ENCODE results near the gene MICU2.

MICU2 gene

GRCh38 chr13:21603531-21604448 lies at the start of gene MICU2:
Gene MICU2 (minus strand): TSS chr13:21604170. CDS start chr13:21604148, 22 bp downstream.
- peak; percentile 90 for DNase-seq

GRCh38 chr13:21641629-21642028 lies 37.7 kb upstream of the MICU2 start:
- DNase-seq = no peak

GRCh38 chr13:21639561-21639960 lies 35.6 kb upstream of the MICU2 start:
- peak; percentile 17 for DNase-seq

GRCh38 chr13:21638319-21639282 lies 34.6 kb upstream of the MICU2 start:
- no peak for DNase-seq

- peak; percentile 93 for DNase-seq
These were observed 33.3 kb upstream of the MICU2 start for GRCh38 chr13:21637296-21637695.

GRCh38 chr13:21636656-21637055 lies 32.7 kb upstream of the MICU2 start:
- no peak for DNase-seq

- DNase-seq = no peak
These were observed 28.2 kb upstream of the MICU2 start for GRCh38 chr13:21632196-21632595.

- no peak for DNase-seq
These were observed 21.4 kb upstream of the MICU2 start for GRCh38 chr13:21625366-21625765.

GRCh38 chr13:21620861-21621260 lies 16.9 kb upstream of the MICU2 start:
- DNase-seq = no peak

GRCh38 chr13:21619633-21620220 lies 15.8 kb upstream of the MICU2 start:
- DNase-seq = no peak

- no peak for DNase-seq
These were observed 12.9 kb upstream of the MICU2 start for GRCh38 chr13:21616880-21617279.

- DNase-seq = no peak
These were observed 12.4 kb upstream of the MICU2 start for GRCh38 chr13:21616205-21616866.

GRCh38 chr13:21615427-21615826 lies 11.5 kb upstream of the MICU2 start:
- DNase-seq = no peak

- no peak for DNase-seq
These were observed 9.8 kb upstream of the MICU2 start for GRCh38 chr13:21613791-21614190.

- no peak for DNase-seq
These were observed 7.4 kb upstream of the MICU2 start for GRCh38 chr13:21611385-21611784.

- DNase-seq = no peak
These were observed 6.7 kb upstream of the MICU2 start for GRCh38 chr13:21610687-21611086.

- no peak for DNase-seq
These were observed 5.0 kb upstream of the MICU2 start for GRCh38 chr13:21608961-21609360.

GRCh38 chr13:21606796-21607195 lies 2.8 kb upstream of the MICU2 start:
- no peak for DNase-seq

GRCh38 chr13:21606251-21606650 lies 2.3 kb upstream of the MICU2 start:
- no peak for DNase-seq

- no peak for DNase-seq
These were observed 7.2 kb downstream of the MICU2 start for GRCh38 chr13:21596722-21597121.

- no peak for DNase-seq
These were observed 8.5 kb downstream of the MICU2 start for GRCh38 chr13:21595546-21595822.

- DNase-seq = no peak
These were observed 9.0 kb downstream of the MICU2 start for GRCh38 chr13:21594715-21595545.
